ENCODE data around the gene CHCHD3.
"Not testable (repeated sequence)": the region's sequence is repeated elsewhere in the genome, so short reads cannot be mapped to it uniquely, and the experiment has no call there.

The CHCHD3 gene

DNA sequence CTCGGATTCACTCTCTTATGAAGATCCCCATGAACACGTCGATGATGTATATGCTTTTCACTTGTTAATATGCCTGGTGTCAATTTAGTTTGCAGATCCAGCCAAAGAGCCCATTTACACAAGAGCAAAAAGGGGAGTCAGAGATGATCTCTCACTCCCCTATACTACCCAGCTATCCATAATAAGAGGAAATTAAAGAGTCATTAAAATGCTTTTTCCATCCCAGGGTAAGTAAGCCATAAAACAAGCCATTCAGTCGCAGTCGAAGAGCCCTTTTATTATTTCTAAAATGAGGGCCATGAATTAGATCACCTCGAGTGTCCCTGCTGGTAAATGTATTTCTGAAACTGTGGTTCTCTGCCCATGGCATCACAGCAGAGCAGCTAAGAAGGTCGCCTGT is 41.2 kb downstream of the CHCHD3 start:
- DNase-seq: no peak

DNA sequence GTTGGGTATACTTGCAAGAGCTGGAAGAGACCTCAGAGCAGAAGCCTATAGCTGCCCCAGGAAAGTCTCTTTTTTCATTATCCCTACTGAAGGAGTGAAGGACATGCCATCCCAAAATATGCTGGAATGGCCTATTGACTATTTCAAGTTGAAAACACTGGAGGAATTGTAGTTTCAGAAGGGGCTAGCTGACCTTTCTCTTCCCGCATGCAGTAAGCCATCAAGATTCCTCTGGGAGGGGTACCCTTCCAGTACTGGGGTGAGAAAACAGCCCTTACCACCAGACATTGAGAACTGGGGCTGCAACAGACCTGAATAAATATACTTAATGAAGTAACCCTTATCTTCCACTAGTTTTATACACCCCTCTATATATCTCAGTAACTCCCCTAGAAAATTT is 41.7 kb downstream of the CHCHD3 start:
- DNase-seq: no peak

DNA sequence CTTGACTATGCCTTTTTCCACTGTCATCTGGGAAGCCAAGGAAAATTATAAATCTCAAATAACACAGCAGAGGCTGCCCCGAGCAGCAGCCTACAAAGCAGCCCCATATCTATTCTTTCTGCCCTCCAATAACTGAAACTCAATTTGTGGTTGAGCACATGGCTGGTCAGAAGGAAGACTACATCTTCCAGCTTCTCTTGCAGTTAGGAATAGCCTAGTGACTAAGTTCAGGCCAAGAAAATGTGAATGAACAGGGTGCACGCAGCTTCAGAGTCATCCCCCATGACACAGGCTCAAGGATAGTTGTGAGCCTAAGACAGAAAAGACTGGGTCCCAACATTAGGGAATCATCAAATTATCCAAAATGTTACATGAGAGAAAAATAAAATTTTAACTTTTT is 42.3 kb downstream of the CHCHD3 start:
- no peak for DNase-seq

DNA sequence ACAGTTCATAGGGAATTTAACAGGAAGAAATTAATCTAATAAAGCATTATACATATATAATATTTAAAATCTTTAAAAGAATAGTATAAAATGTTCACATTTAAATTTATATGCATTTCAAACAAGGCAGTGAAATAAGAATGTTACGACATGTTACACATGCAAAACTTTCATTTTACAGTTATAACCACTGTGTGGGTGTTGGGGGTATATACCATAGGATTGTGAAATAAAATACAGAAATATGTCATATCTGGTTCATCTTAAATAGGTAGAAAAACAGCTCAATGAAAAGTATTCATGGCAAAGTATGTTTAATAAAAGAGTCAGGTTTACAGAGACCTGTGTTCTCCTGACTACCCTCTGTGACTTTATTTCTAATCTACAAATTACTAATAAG is 45.6 kb downstream of the CHCHD3 start:
- DNase-seq: no peak

DNA sequence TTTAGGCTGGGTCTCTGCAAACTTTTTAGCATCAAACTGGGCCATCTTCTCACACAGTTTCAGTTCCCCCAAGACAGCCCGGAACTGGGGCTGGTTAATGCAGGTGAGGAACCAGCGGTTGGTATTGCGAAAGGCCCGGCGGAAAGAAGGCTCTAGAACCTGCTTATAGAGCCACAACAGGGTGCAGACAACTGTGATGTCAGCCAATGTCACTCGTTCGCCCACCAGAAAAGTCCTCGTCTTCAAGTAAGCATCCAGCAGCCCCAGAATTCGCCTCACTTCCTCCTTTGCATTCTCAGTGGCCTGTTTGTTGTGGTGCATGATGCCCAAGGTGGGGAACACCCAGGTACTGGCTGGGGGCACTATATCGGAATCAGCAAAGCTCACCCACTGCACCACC is 46.6 kb downstream of the CHCHD3 start:
- not testable (repeated sequence) for DNase-seq

DNA sequence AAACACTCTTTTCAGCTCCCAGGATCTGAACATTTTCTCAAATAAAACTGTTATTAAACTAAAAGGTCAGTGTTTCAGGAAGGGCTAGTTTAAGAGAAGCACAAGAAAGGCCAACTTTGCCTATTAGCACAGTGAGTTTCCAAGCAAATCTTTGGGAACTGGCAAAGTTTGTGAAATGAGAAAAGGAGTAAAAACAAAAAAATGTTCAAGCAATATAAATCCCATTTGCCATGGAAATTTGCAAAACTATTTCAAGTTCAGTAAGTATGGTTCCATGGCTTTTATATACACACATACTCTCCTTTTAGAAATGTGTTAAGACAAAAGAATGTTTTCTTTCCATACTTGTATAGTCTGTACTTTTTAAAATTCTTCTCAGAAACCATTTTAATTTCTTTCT is 51.5 kb downstream of the CHCHD3 start:
- DNase-seq: no peak

DNA sequence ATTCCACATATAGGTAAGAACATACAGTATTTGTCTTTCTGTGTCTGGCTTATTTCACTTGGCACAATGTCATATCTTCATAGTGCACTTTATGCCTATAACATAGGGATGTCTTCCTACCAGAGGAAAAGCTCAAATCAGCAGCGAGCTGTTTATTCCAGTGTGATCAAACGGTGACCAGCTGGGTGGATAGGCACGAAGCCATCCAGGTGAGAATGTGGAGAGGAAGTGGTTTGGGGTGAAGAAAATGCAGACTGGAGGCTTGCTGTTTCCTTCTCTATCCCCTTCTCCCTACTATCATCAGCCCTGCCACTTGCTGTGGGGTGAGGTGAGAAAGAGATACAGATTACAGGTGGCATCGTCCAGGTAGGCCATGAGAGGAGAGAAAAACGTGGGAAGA is 52.4 kb downstream of the CHCHD3 start:
- DNase-seq: no peak

DNA sequence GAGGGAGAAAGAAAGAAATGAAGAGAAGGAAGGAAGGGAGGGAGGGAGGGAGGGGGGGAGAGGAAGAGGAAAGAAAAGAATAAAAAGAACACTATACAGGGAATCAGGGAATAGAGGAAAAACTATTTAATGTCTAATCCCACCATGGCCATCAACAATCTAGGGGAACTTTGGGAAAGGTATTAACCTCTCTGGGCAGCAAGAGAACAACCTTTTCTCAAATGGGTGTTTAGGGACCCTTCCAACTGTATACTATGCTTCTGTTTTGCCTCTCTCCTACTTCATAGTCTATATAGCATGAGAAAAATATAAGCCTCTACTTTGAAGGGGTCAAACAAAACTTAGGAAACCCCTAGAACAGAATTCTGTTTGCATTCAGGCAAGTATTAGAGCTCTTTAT is 54.5 kb downstream of the CHCHD3 start:
- no peak for DNase-seq

DNA sequence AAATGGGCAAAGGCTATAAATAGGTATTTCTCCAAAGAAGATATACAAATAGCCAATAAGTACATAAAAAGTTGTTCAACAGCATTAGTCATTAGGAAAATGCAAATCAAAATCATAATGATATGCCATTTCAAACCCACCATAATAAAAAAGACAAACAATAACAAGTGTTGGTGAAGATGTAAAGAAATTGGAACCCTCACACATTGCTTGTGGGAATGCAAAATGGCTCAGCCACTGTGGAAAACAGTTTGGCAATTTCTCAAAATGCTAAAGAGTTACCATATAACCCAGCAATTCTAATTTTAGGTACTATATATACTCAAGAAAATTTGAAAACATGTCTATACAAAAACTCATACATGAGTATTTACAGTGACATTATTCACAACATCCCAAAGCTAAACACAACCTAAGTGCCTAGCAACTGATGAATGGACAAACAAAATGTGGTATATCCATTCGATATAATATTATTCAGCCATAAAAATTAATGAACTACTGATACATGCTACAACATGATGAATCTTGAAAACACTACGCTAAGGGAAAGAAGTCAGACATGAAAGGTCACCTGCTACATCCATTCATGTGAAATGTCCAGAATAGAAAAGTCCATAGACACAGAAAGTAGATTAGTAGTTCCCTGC is 55.6 kb downstream of the CHCHD3 start:
- no peak for DNase-seq

DNA sequence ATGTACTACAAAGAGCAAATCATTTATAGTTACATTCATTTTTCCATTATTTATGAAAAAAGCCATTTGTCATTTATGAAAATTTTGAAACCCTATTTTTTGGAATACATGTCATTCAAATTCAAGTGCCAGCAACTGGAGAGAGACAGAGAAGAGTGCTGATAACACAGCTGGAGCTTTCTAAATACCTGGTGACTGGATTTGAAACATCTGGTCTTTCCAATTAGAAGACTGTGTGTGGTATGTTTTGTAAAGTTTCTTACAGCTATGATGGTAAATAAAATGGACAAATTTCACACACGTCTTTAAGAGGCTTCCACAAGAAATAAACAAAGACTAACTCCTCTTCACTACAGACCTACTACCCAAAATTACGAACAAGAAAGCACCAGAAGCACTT is 56.8 kb downstream of the CHCHD3 start:
- DNase-seq: no peak

DNA sequence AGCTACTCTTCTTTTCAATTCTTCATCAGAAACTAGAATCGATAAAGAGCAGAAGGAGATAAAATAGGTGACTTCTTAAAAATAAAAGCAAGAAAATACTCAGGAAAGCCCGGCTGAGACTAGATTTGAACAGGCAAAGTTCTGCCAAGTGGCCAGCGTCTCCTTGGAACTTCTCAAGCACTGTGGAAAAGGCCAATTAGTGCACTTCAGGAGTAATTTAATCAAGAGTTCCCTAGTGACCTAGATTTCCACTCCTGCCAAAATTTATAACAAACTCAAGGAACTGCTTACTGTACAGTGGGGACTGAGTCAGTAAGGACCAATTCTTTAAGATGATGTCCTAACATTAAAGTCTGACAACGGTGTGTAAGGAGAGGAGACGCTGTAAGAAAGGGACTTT is 57.3 kb downstream of the CHCHD3 start:
- no peak for DNase-seq

DNA sequence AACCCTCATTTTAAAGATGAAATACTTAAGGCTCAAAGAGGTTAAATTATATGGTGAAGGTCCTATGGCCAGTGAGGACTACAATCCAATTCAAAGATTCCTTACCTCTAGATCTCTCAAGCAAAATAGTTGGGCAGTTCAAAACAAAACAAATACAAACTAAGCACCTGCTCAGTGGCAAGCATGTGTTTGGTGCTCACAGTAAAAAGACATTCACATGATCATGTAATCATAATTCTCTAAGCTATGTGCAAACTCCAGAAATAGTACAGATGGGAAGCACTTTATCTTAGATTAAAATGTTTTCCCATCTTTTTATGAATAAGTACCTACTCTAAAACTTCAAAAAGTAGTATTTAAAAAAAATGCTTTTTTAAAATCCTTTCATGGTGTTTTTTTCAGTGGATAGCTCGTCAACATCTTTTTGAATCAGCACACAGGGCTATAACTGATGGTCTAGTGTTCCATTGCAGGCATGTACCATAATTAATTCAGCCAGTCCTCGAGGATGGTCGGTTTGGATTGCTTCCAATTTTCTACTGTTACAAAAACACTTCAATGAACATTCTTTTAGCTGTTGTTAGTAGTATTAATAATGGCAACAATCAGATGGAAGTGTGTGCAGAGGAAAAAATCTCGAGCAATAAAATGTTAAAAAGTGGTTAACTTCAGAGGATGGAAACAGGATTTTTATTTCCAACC is 58.4 kb downstream of the CHCHD3 start:
- no peak for DNase-seq

DNA sequence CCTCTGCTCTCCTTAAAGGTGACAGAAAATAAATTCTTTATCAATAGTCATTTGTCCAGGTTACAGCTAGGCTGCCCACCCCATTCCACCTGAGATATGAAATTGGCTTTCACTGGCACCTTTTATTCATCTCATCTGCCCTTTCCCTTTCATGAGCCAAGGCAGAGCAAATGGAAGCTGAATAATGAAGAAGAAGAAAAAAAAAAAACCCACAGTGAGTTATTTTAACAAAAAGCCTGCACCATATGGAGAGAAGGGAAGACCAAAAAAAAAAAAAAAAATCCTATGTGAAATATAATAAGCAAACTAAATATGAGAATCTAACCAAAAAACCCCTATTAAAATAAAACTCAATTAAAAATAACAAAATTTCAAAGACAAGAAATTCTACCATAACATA is 59.2 kb downstream of the CHCHD3 start:
- no peak for DNase-seq

DNA sequence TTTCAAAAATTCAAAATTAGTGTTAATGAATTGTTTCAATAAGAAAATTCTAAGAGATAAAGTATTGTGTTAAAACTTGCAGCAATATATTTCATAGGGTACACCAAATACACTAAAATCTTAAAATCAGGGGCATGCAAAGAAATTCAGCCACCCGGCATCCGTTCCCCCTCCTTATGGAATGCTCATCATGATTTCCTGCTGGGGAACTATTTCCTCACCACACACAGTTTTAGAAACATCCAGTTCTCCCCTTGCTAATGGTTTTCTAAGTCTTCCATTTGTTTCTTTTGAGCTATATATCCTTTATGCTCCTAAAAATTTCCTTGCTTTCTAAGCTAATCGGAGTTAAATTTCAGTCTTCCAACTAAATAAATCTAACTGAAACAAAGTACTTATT is 60.7 kb downstream of the CHCHD3 start:
- DNase-seq: no peak

DNA sequence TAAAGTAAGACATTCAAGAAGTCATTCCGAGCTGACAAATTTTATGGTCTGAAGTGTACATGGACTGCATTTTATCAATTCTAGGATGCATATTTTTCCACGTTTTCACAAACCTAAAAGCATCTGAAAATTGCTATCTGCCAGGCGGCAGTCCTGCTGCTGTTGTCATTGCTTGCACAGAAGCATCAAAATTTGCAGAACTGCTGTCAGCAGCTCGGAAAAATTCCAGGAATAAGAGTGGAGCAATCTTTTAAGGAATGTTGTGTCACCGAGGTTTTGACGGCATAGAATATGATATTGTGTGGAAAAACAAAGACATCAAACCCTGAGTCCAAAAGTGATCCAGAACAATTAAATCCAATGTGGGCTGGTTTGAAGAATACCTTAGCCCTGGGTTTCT is 61.4 kb downstream of the CHCHD3 start:
- no peak for DNase-seq

DNA sequence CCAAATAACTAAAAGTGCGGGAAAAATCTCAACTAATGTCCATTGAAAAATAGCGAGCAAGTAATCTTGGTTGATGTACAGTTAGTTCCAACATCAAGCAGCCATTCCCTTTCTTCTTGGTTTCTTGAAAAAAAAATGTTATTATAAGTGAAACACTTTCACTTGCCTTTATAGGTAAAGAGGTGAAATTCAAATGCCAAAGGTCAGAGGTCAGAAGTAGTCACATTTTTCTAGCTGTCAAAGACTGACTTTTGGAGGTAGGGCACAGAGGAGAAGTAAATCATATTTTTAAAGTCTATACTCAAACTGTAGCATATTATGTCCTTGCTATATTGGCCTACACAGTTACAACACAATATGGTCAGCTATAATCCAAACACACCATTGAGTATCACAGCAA is 62.3 kb downstream of the CHCHD3 start:
- no peak for DNase-seq

DNA sequence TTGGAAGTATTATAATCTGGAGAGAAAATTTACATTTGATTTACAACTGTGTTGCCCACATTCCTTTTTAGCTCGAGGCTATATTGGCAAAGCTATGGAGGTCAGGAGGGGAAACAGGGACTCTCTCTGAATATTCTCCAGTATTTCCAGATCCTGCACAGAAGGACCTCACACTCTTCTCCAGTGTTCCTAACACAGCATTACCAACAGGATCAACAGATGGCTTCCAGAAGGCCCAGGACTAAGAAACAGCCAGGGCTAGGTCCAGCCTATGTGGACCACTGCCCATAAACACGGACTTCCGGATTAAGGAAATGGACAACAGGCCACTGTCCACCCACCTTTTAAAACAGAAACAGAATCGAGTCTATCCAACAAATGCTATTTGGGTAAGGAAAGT is 65.3 kb downstream of the CHCHD3 start:
- no peak for DNase-seq

DNA sequence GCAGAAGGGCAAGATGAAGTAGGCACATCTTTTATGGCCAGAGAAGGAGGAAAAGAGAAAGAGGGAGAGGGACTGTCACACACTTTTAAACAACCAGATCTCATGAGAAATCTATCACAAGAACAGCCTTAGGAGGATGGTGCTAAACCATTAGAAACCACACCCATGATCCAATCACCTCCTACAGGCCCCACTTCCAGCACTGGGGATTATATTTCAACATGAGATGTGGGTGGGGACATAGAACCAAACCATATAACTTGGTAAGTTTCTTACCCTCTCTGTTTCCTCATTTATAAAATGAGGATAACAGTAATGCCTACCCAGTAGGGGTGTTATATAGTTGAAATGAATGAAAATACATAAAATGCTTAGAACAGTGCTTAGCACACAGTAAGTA is 66.0 kb downstream of the CHCHD3 start:
- DNase-seq: no peak

DNA sequence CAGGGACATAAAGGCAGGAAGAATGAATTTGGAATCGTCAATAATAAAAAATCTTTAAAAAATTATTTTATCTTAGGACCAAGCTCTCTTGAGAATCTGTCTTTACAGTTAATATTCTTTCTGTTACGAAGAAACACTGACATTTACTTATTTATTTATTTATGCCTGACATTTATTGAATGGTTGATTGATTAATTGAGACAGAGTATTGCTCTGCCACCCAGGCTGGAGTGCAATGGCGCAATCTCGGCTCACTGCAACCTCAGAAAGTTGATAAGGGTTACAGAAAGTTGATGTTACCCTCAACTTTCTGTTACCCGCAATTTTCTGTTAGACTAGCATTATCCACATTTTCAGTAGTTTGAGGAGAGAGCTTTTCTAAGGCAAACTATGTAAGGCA is 70.1 kb downstream of the CHCHD3 start:
- no peak for DNase-seq

DNA sequence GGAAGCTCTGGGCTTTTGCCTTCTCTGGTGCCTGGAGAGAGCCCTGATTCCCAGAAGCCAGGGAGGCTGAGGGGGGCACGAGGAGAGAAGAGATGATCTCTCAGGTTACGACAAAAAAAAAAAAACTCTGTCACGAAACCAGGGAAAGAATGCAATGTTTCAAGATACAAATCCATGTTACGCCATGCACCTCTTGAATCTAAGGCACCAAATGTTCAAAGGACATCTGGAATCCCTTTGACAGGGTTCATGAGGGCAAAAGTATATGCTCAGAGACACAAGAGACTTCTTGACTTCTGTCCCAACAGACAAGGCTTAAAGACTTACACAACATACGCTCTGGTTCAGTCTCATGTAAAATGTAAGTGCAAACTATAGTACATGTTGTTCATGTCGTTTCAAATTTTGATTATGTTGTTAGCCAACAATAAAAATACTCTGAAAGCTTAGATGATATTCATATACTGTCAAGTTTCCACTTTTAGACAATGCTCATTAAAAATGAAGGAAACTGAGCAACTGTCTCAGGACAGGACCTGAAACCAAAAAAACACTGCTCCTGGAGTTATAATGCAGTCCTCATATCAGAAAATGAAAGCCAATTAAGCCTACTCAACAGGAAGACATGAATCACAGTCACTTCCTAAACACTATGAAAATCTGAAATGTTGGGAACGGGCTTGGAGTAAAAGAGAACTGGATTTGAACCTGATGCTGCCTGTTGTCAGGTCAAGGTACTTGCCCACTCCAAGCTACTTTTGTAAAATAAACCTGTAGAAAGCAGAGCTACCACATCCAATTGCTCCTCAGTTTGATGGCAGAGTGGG is 72.3 kb downstream of the CHCHD3 start:
- no peak for DNase-seq

DNA sequence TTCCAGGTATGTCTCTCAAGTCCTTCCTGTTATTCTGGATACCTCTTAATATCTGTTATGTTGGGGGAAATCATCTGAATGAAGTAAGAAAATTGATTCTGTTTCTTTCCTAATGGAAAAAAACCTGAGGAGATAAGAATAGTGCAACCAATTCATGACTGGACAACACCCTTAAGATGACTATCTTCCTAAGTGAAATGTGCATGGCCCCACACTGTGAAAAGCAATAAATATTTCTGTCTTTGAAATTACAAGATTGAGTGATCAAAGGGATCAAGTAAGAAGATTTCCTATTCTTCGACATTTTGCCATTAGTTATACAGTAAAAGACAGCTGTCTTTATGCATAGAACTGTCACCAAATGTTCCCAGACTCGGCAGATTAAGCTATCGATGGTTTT is 73.9 kb downstream of the CHCHD3 start:
- DNase-seq: no peak

DNA sequence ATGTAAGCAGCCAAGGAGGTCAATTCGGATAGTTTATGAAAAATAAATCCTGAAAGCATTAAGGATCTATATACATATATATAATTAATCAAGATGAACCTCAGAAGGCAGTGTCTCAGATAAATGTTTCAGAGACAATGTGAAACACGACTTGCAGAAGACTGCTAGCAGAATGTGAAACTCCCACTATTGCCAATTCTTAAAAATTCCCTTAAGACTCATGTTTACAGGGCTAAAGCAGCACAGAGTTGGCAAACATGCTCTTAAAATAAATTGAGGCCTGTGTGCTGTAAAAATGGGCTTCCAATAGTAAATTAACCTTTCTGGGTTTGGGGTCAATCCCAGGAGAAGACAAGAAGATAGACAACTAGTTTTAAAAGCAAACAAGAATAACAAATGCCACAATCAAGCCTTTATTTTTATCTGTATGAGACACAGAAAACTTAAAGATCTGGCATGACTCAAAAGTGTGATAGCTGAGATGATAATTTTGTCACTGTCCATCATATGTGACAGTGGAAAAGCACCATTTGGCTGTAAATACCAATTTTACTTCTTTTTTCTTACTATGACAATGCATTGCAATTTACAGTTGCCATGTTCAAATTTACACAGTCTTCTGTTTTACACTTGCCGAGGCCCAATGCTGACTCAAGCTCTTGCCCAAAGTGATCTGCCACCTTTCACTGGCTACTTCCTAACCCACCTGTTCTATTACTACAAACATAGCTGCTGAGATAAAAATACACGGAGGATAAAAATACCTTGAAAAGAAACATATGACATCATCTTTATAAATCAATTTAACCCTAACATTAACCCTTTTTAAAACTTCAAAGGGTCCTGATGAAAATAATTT is 78.6 kb downstream of the CHCHD3 start:
- no peak for DNase-seq

DNA sequence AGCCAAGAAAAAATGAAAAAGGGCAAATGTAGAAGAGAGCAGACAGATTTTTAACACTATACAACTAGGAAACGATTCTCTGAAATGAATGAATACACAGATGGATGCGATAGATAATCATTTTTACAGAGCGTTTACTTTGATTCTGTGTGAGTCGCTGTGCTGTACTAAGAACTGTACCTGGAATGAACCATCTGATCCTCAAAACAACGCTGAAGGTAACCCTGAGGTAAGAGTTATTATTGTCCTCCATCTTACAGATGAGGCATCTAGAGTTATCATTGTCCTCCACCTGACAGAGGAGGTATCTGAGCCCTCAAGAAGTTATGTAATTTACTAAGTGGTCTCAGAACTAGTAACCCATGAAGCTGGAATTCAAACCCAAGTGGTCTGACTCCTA is 80.2 kb downstream of the CHCHD3 start:
- no peak for DNase-seq

All from activated T-cell treated with anti-CD3 and anti-CD28 coated beads, Interleukin-2, amount 50 U/mL, for 48 hours (primary cell).